Ishikawa (cell line): ENCODE data around the gene KRT83.

ENCODE experiments used
- CEBPB ChIP-seq: IDR thresholded peaks from 2 replicates; pipeline ENCODE4 v1.6.1; 2012
- CREB1 ChIP-seq: IDR thresholded peaks from 2 replicates; pipeline ENCODE4 v1.6.1; 2012; ENCODE audit warnings: low read depth
- EGR1 ChIP-seq: IDR thresholded peaks from 2 replicates; pipeline ENCODE4 v1.6.1; 2012
- EP300 ChIP-seq: IDR thresholded peaks from 2 replicates; pipeline ENCODE4 v1.6.1; 2012; ENCODE audit warnings: borderline replicate concordance
- FOXM1 ChIP-seq: IDR thresholded peaks from 2 replicates; pipeline ENCODE4 v1.6.1; 2012; ENCODE audit warnings: low read depth, borderline replicate concordance
- MAX ChIP-seq: IDR thresholded peaks from 2 replicates; pipeline ENCODE4 v1.6.1; 2012
- NFIC ChIP-seq: IDR thresholded peaks from 2 replicates; pipeline ENCODE4 v1.6.1; 2012
- RAD21 ChIP-seq: IDR thresholded peaks from 2 replicates; pipeline ENCODE4 v1.6.1; 2012; ENCODE audit warnings: low read depth
- REST ChIP-seq: IDR thresholded peaks from 2 replicates; pipeline ENCODE4 v1.6.1; 2012; ENCODE audit warnings: low read depth, mild to moderate bottlenecking
- TAF1 ChIP-seq: IDR thresholded peaks from 2 replicates; pipeline ENCODE4 v1.6.1; 2012; ENCODE audit warnings: low read depth, mild to moderate bottlenecking
- TCF12 ChIP-seq: IDR thresholded peaks from 2 replicates; pipeline ENCODE4 v1.6.1; 2012; ENCODE audit warnings: low read depth
- TEAD4 ChIP-seq: IDR thresholded peaks from 2 replicates; pipeline ENCODE4 v1.6.1; 2012
- USF1 ChIP-seq: IDR thresholded peaks from 2 replicates; pipeline ENCODE4 v1.6.1; 2012
- YY1 ChIP-seq: IDR thresholded peaks from 2 replicates; pipeline ENCODE4 v1.6.1; 2012; ENCODE audit warnings: low read depth
- ZBTB7A ChIP-seq: IDR thresholded peaks from 2 replicates; pipeline ENCODE4 v1.6.1; 2012; ENCODE audit warnings: low read depth

KRT83 gene

DNA sequence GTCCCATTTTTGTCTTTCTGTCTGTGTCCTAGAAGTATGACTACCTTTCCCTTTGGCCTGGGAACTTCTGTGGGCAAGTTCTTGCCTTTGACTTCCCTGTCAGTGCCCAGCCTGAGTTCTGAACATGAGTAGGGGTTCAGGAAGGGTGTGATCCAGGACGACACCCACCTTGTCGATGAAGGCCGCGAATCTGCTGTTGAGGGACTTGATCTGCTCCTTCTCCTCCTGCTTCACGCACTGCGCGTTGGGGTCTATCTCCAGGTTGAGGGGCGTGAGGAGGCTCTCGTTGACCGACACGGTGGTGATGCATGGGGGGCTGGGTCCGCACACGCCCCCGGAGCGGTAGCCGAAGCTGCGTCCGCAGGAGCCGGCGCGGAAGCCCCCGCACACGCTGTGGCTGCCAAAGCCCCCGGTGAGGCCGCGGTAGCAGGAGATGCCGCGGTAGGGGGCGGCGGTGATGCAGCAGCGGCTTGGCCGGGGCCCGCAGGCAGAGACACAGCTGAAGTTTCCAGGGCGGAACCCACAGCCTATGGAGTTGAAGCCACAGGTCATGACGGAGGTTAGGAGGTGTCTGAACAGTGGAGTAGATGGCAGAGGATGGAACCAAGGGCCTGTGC is at the start of gene KRT83:
TSS of gene KRT83 (minus strand) at position 615 of the 617 bp plus-strand sequence. CDS start at position 552, 63 bp downstream.
- no peak for TF ChIP-seq CEBPB
- no peak for TF ChIP-seq CREB1
- no peak for TF ChIP-seq TEAD4
- TF ChIP-seq ZBTB7A: no peak
- TF ChIP-seq YY1: no peak
- TF ChIP-seq RAD21: no peak
- no peak for TF ChIP-seq TCF12
- no peak for TF ChIP-seq EP300
- TF ChIP-seq MAX: no peak
- TF ChIP-seq REST: no peak
- TF ChIP-seq NFIC: no peak
- no peak for TF ChIP-seq TAF1
- TF ChIP-seq USF1: no peak

DNA sequence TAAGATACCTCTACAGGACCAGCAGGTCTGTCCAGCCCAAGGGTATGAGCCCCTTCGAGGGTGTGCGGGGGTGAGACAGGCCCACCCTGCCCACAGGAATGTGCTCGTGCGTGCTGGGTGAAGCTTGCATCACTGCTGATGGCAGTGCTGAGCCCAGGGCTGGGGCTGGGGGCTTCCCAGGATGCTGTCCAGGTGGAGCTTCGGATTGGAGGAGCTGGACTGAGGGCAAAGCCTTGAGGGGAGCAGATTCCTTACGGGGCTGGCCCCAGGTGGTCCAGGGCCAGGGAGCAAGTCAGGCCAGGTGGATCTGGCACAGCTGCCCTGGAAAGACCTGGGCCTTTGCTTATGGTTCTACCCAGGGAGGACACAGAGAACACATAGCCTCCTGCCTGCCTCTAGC is 48.6 kb upstream of the KRT83 start:
- TF ChIP-seq EGR1 (no peak), EP300 (no peak), TAF1 (no peak), ZBTB7A (no peak), FOXM1 (no peak), RAD21 (no peak)

DNA sequence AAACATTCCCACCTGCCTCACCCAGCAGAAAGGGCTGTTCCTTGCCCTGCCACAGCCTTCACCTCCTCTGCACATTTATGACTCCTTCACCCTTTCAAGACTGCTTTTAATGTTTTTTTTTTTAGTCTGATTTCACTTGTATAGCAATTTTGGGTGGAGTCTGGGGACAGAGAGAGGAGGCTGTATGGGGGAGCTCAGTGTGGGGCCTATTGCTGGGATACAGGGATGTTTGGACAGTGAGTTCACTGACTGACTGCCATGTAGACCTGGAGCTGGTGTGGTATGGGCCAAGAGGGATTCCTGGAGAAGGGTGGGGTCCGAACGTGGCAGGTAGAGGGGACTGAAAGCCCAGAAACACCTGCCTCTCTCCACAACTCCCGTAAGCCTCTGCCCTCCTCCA is 48.0 kb upstream of the KRT83 start:
- TF ChIP-seq REST (no peak), TCF12 (no peak), NFIC (no peak), ZBTB7A (no peak), YY1 (no peak), EGR1 (no peak), TAF1 (no peak), USF1 (no peak), MAX (no peak), CREB1 (no peak), EP300 (no peak), RAD21 (no peak), TEAD4 (no peak), FOXM1 (no peak), CEBPB (no peak)

DNA sequence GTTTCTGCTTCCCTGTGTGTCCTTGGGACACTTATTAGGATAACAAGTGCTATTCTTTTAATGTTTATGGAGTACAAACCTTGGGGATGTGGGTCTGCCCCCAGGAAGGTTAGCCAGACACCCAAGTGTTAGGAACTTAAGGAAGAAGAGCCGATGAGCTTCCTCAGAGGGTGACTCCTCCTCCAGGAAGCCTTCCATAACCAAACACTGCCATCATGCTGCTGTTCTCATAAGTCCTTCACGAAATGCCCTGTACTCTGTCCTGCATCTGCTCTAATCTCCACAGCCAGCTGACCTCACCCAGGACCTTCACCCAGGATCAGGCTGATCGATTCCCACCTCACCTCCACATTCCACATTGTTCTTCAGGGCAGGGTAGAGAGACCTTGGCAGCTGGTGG is 47.3 kb upstream of the KRT83 start:
- no peak for TF ChIP-seq CEBPB
- no peak for TF ChIP-seq REST
- no peak for TF ChIP-seq ZBTB7A
- TF ChIP-seq RAD21: no peak
- TF ChIP-seq YY1: no peak
- TF ChIP-seq USF1: no peak
- no peak for TF ChIP-seq NFIC
- no peak for TF ChIP-seq FOXM1
- TF ChIP-seq TAF1: no peak
- TF ChIP-seq MAX: no peak
- no peak for TF ChIP-seq TEAD4
